Activated CD4-positive, alpha-beta T cell treated with anti-CD3 and anti-CD28 coated beads for 36 hours (primary cell): ENCODE data around the gene ITPR2. TPM values are rescaled to one million over a fixed set of nuclear protein-coding genes. Genes with fewer than 3 reads are reported as not detected.

Experiments
- ATAC-seq: fragments of 200-7000 bp; cut with Tn5 transposase; one replicate; pipeline ENCODE4 v1.10.0; 2021; ENCODE audit warnings: mild to moderate bottlenecking, moderate library complexity
- CTCF ChIA-PET: fragments of 350-600 bp; sonication (Branson Sonifier 250); formaldehyde crosslinking; loops from one replicate; lab custom pipeline; 2021; ENCODE audit warnings: antibody characterized with exemption; lab: Charles Lee
- POLR2A ChIA-PET: fragments of 350-600 bp; sonication (Branson Sonifier 250); formaldehyde crosslinking; loops from one replicate; lab custom pipeline; 2021; ENCODE audit warnings: antibody characterized with exemption, inconsistent platforms; lab: Charles Lee
- DNase-seq: peaks from one replicate; pipeline ENCODE4 v3.0.0-alpha.2; 2020
- H3K27ac Mint-ChIP-seq: one replicate; pipeline ENCODE4 v1.8.0; 2021; ENCODE audit warnings: mixed read lengths
- H3K27me3 Mint-ChIP-seq: one replicate; pipeline ENCODE4 v1.8.0; 2021; ENCODE audit warnings: mixed read lengths
- H3K36me3 Mint-ChIP-seq: one replicate; pipeline ENCODE4 v1.8.0; 2021; ENCODE audit warnings: low read depth, mixed read lengths
- H3K4me1 Mint-ChIP-seq: one replicate; pipeline ENCODE4 v1.8.0; 2021; ENCODE audit warnings: mixed read lengths
- H3K4me3 Mint-ChIP-seq: one replicate; pipeline ENCODE4 v1.8.0; 2021; ENCODE audit warnings: mild to moderate bottlenecking, moderate library complexity, mixed read lengths
- H3K9me3 Mint-ChIP-seq: one replicate; pipeline ENCODE4 v1.8.0; 2021; ENCODE audit warnings: low read depth, mixed read lengths
- intact Hi-C, 2 experiments: fragments of 100-400 bp; cut with DNase I in 1 of 2; cut with micrococcal nuclease in 1 of 2; formaldehyde crosslinking; loops; one replicate each; pipeline versions ENCODE4 v1.14.2 to v1.15.1; 2022 to 2024; cut with DNase I, micrococcal nuclease
- total RNA-seq, 2 experiments: library from RNA; stranded (reverse); gene quantifications; one replicate each; pipeline ENCODE4 v1.2.3, GENCODE V29; 2021

ITPR2 gene
- total RNA-seq, 2 experiments from 2014 or later: 27.3 to 28.6 TPM

DNA sequence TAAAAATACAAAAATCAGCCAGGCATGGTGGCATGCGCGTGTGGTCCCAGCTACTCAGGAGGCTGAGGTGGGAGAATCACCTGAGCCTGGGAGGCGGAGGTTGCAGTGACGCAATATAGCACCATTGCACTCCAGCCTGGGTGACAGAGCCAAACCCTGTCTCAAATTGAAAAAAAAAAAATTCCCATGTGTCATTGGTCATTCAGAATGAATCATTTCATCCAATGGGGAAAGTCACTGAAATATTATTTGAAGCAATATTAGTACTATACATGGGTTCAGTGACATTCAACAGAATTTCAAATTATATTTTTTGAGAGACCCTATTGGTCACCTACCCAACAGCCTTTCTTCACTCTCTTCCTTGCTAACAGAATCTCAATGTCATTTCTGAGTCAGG is 276.1 kb downstream of the ITPR2 start:
- H3K9me3 Mint-ChIP-seq: no peaks in the 10 kb centered on the region
- no peaks in the 10 kb centered on the region for H3K27me3 Mint-ChIP-seq
- no peak for DNase-seq
- H3K4me1 Mint-ChIP-seq: no peaks in the 10 kb centered on the region
- ATAC-seq: no peak
- no peak overlapping the region for H3K4me3 Mint-ChIP-seq
- peaks cover 27% of the 10 kb centered on the region for H3K36me3 Mint-ChIP-seq
- intact Hi-C loops: no loop called here
- POLR2A ChIA-PET: no interaction called here
- CTCF ChIA-PET: no interaction called here
- H3K27ac Mint-ChIP-seq: no peak overlapping the region

DNA sequence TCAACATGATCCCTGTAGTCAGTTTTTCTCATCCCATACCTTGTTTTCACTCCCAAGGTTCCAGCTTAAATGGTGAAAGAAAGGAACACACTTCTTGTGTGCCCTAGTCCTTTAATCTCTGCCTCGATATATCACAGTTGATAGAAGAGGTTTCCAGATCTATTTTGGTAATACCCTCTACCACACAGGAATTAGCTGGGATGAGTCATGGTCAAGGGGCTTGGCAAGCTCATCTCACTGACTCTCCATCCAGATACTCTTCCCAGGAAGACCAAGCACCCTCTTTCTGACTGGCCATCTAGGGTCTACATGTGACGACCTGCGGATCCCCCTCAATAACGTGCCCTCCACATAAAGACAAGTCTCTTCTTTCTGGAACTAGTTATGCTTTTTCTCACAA is 277.9 kb downstream of the ITPR2 start:
- no peak for ATAC-seq
- Mint-ChIP-seq H3K4me1 (no peaks in the 10 kb centered on the region), H3K27ac (no peak overlapping the region), H3K36me3 (peaks cover 28% of the 10 kb centered on the region), H3K27me3 (no peaks in the 10 kb centered on the region), H3K9me3 (no peaks in the 10 kb centered on the region), H3K4me3 (no peak overlapping the region)
- CTCF ChIA-PET: no interaction called here
- POLR2A ChIA-PET: no interaction called here
- no peak for DNase-seq
- intact Hi-C loops: no loop called here

DNA sequence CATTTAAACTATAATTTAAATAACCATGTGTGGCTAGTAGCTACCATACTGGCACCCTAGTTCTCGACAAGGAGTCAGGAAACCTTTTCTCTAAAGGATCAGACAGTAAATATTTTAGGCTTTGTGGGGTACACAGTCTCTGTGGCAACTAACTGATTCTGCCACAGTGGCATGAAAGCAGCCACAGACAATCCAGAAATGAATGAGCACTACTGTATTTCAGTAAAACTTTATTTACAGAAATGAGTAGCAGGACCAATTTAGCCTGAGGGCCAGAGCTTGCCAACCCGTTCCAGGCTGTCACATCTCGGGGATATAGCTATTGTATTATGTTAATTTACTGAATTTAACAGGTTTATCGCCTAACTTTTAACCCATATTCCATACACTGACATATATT is 278.7 kb downstream of the ITPR2 start:
- H3K27ac Mint-ChIP-seq: no peak overlapping the region
- no peak for ATAC-seq
- H3K36me3 Mint-ChIP-seq: peaks cover 28% of the 10 kb centered on the region
- H3K27me3 Mint-ChIP-seq: no peaks in the 10 kb centered on the region
- no peak overlapping the region for H3K4me3 Mint-ChIP-seq
- no peaks in the 10 kb centered on the region for H3K9me3 Mint-ChIP-seq
- ChIA-PET CTCF (no interaction called here), POLR2A (no interaction called here)
- no peak for DNase-seq
- H3K4me1 Mint-ChIP-seq: no peaks in the 10 kb centered on the region
- intact Hi-C loops: no loop called here

DNA sequence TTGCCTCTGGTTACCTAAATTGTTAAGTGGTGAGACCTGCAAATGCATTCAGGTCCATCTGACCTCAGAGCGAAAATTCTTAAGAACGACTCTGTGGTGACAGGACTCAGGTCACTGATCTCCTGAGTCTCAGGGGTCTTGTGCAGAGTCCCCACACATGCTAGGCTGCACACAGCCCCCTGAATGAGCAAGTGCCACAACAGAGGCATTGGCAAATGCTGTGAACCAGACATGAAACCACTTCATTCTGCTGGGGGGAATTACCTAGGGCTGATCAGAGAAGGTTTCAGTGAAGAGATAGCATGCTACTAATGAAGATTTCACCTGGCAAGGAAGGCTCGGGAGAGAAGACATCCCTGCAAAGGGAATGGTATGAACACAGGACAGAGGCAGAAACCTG is 281.6 kb downstream of the ITPR2 start:
- H3K27ac Mint-ChIP-seq: no peak overlapping the region
- H3K9me3 Mint-ChIP-seq: no peaks in the 10 kb centered on the region
- DNase-seq: no peak
- H3K27me3 Mint-ChIP-seq: no peaks in the 10 kb centered on the region
- H3K36me3 Mint-ChIP-seq: peaks cover 46% of the 10 kb centered on the region
- ChIA-PET POLR2A (no interaction called here), CTCF (no interaction called here)
- intact Hi-C loops: no loop called here
- ATAC-seq: no peak
- no peaks in the 10 kb centered on the region for H3K4me1 Mint-ChIP-seq
- no peak overlapping the region for H3K4me3 Mint-ChIP-seq

DNA sequence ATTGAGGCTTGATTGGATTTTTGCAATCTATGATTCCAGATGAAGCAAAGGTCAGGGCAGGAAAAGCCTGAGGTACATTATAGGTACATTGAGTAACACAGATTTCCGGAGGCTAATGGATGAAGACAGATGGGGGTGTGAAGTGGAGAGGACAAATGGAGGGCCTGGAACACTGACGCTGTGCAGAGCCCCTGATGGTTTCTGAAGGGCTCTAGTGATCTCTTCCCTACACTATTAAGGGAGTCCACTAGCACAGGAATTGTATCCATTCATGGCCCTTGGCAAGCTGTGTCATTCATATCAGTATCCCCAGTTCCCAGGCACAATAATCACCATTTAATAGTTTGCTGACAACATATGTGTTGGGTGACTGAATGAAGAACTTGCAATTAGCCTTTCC is 284.8 kb downstream of the ITPR2 start:
- no peak overlapping the region for H3K27ac Mint-ChIP-seq
- ATAC-seq (no peak), DNase-seq (no peak)
- no peaks in the 10 kb centered on the region for H3K4me1 Mint-ChIP-seq
- intact Hi-C loops: no loop called here
- peaks cover 43% of the 10 kb centered on the region for H3K36me3 Mint-ChIP-seq
- CTCF ChIA-PET: interaction anchor here (0.8 kb wide), 1 partner anchor 35 kb away, joined by 3 read pairs; no protein-coding TSS in a partner anchor
- POLR2A ChIA-PET: no interaction called here
- H3K4me3 Mint-ChIP-seq: no peak overlapping the region
- H3K27me3 Mint-ChIP-seq: no peaks in the 10 kb centered on the region
- H3K9me3 Mint-ChIP-seq: no peaks in the 10 kb centered on the region

DNA sequence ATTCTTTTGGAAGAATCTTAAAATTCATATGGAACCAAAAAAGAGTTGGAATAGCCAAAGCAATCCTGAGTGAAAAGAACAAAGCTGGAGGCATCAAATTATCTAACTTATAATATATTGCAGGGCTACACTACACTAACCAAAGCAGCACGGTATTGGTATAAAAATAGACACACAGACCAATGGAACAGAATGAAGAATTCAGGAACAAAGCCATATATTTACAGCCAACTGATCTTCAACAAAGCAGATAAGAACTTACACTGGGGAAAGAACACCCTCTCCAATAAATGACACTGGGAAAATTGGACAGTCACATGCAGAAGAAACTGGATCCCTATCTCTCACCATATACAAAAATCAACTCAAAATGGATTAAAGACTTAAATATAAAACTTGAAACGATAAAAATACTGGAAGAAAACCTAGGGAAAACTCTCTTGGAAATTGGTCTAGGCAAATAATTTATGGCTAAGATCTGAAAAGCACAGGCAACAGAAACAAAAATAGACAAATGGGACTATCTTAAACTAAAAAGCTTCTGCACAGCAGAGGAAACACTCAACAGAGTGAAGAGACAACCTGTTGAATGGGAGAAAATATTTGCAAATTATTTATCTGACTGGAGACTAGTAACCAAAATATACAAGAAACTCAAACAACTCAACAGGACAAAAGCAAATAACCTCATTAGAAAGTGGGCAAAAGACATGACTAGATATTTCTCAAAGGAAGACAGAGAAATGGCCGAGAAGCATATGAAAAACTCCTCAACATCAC is 286.3 kb downstream of the ITPR2 start:
- ATAC-seq: no peak

DNA sequence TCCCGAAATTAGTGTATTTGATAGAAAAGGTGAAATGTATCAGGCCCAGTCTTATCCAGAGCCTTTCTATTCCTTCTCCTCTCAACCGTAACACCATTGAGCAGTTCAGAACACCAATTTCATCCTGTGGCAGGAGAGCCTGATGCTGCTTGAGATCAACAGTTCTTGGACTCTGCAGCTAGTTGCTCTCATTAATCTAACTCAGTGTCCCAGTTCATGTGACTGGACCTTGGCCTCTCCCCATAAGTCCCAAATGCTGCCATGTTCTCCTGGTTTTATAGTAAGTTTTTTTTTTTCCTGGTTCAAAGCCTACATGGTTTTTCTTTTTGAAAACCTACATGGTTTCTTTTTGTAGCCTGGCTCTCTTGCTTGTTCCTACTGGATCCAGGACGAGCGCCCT is 293.9 kb downstream of the ITPR2 start:
- Mint-ChIP-seq H3K27ac (no peak overlapping the region), H3K4me3 (no peak overlapping the region), H3K36me3 (peaks cover 9% of the 10 kb centered on the region), H3K4me1 (no peaks in the 10 kb centered on the region), H3K9me3 (no peaks in the 10 kb centered on the region), H3K27me3 (no peaks in the 10 kb centered on the region)
- ChIA-PET POLR2A (no interaction called here), CTCF (no interaction called here)
- DNase-seq: no peak
- intact Hi-C loops: no loop called here
- no peak for ATAC-seq

More for the DNA sequence above, 286.3 kb downstream of the ITPR2 start:
- peaks cover 39% of the 10 kb centered on the region for H3K36me3 Mint-ChIP-seq
- H3K27me3 Mint-ChIP-seq: no peaks in the 10 kb centered on the region
- CTCF ChIA-PET: no interaction called here
- POLR2A ChIA-PET: no interaction called here
- no peaks in the 10 kb centered on the region for H3K4me1 Mint-ChIP-seq
- DNase-seq: no peak
- H3K9me3 Mint-ChIP-seq: no peaks in the 10 kb centered on the region
- intact Hi-C loops: no loop called here
- H3K27ac Mint-ChIP-seq: no peak overlapping the region
- no peak overlapping the region for H3K4me3 Mint-ChIP-seq

DNA sequence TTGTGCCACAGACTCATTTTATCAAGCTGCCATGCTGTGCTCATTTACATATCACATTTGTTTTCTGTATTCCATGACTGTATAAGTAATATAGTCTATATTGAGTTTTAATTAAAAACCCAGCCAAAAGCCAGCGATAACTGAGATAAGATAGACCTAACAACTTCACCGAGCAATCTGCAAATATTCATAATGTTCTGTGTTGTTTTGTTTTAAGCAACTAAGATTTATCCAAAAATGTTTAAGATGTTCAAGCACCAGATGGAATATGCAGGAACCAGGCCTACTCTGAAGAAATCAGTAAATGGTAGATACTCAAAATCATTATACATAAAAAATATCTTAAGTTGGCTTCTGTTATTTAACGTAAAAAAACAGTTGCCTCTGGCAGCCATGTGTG is 295.3 kb downstream of the ITPR2 start:
- no peaks in the 10 kb centered on the region for H3K27me3 Mint-ChIP-seq
- intact Hi-C loops: no loop called here
- peaks cover 9% of the 10 kb centered on the region for H3K36me3 Mint-ChIP-seq

DNA sequence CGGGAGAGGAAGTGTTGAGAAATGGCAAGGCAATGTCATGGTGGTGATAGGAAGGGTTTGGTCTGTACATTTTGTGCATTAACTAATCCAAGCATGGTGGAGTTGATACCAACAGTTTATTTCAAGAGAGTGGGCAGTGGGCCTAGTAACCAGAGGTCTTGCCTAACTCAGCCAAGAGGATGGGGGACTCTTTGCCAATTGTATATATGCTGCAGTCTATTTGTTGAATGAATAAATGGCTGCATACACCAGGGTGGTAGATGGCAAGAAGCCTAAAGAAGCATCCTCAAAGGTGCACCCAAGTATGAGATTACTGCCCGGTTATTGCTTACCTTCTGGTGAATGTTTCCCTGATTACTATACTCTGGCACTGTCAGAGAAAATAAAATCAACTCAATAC is 295.9 kb downstream of the ITPR2 start:
- ATAC-seq (no peak), DNase-seq (no peak)
- Mint-ChIP-seq H3K4me3 (no peak overlapping the region), H3K27me3 (no peaks in the 10 kb centered on the region), H3K36me3 (peaks cover 9% of the 10 kb centered on the region), H3K4me1 (no peaks in the 10 kb centered on the region), H3K9me3 (no peaks in the 10 kb centered on the region), H3K27ac (no peak overlapping the region)
- ChIA-PET CTCF (no interaction called here), POLR2A (no interaction called here)
- intact Hi-C loops: no loop called here

More for the DNA sequence above, 295.3 kb downstream of the ITPR2 start:
- POLR2A ChIA-PET: no interaction called here
- Mint-ChIP-seq H3K4me3 (no peak overlapping the region), H3K4me1 (no peaks in the 10 kb centered on the region), H3K9me3 (no peaks in the 10 kb centered on the region), H3K27ac (no peak overlapping the region)
- CTCF ChIA-PET: no interaction called here
- DNase-seq (no peak), ATAC-seq (no peak)

DNA sequence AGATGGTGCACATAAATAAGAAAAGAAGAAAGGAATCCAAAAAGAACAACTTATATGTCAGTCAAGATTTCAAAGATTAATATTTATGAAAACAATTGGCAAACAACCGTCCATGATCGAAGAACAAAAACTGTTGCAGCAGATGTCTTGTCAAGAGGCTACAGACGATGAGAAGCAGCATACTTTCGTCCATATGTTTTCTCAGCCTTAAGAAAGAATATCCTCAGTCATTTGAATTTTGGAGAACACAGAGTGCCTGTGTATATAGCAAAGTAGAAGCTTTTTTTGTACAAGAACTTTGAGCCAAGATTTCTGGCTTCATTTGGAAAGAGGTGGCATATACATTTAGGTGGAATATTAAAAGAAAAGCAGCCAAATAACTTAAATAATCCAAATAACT is 297.2 kb downstream of the ITPR2 start:
- intact Hi-C loops: no loop called here
- Mint-ChIP-seq H3K9me3 (no peaks in the 10 kb centered on the region), H3K27ac (no peak overlapping the region), H3K4me3 (no peak overlapping the region), H3K36me3 (peaks cover 11% of the 10 kb centered on the region), H3K27me3 (no peaks in the 10 kb centered on the region), H3K4me1 (no peaks in the 10 kb centered on the region)
- ChIA-PET POLR2A (interaction anchor here (0.5 kb wide), 1 partner anchor 153 kb away, joined by 3 read pairs; no protein-coding TSS in a partner anchor), CTCF (no interaction called here)
- no peak for DNase-seq
- no peak for ATAC-seq

DNA sequence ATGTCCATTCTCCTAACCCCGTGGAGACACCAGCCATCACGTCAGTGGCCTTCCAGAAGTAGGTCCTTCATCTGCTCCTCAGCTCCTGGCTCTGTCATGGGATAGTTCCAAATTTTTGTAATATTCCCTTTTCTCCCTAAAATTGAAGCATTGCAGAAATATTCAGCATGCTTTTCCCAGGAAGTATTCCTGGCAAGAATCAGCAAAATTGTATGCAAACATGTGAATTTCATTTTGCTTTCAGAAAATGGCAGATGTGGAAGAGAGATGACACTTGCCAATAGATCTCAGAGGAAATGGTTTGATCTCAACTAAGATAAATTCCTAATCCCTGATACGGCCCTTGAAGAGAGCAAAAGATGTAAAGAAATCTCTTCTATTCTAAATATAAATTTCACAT is 298.9 kb downstream of the ITPR2 start:
- CTCF ChIA-PET: interaction anchor here (0.8 to 1.4 kb wide), 2 partner anchors 9 to 34 kb away, joined by 3 read pairs; no protein-coding TSS in a partner anchor

DNA sequence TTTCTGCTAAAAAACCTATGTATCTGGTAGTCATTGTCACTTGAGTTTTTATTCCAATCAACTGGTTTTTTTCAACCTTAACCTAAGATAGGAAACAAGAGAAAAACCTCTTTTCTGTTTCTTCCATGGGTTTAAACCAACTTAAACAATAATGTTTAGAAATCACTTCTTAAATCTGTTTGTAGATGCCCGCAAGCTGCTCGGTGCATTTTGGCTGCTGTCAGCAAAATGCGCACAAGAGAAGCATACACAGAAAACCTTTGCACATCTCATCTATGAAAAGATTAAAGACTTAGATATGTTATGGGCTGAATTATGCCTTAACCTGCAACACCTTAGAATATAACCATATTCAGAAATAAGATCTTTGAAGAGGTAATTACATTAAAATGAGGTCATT is 299.8 kb downstream of the ITPR2 start:
- no peaks in the 10 kb centered on the region for H3K27me3 Mint-ChIP-seq
- ATAC-seq: no peak
- H3K36me3 Mint-ChIP-seq: peaks cover 28% of the 10 kb centered on the region
- H3K4me1 Mint-ChIP-seq: no peaks in the 10 kb centered on the region
- CTCF ChIA-PET: no interaction called here
- no peak for DNase-seq
- H3K9me3 Mint-ChIP-seq: peaks cover 14% of the 10 kb centered on the region
- intact Hi-C loops: no loop called here
- no peak overlapping the region for H3K27ac Mint-ChIP-seq
- no peak overlapping the region for H3K4me3 Mint-ChIP-seq
- POLR2A ChIA-PET: no interaction called here

More for the DNA sequence above, 298.9 kb downstream of the ITPR2 start:
- no peak for DNase-seq
- H3K4me1 Mint-ChIP-seq: no peaks in the 10 kb centered on the region
- H3K27me3 Mint-ChIP-seq: no peaks in the 10 kb centered on the region
- no peak for ATAC-seq
- H3K4me3 Mint-ChIP-seq: no peak overlapping the region
- H3K27ac Mint-ChIP-seq: no peak overlapping the region
- POLR2A ChIA-PET: no interaction called here
- peaks cover 20% of the 10 kb centered on the region for H3K36me3 Mint-ChIP-seq
- intact Hi-C loops: no loop called here
- H3K9me3 Mint-ChIP-seq: peaks cover 7% of the 10 kb centered on the region
